ENCODE data around the gene TSPAN16.

DNA sequence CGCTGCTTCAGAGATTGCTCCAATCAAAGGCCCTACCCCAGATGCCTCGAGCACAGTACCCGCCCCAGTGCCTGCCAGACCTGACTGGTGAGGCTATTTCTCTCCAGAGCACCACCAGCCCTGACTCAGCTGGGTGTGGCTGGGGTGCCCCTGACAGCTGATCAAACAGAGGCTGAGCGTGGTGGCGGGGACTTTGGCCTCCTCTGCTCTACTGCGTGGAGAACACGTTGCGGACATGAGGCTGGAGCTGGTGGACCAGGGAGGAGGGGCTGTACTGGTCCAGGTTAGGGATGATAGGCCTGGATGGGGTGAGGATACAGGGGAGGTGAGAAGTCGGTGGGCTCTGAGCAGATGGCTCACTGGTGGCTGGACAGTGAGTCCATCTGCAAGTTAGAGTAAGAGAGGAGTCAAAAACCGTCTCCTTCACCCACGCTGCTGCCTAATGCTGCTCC is 30.1 kb upstream of the TSPAN16 start:
- TF ChIP-seq CTCF (IDR thresholded peaks at IDR 0.05; ENCODE audit: low read length) = no peak
- no peak for TF ChIP-seq EZH2 (optimal IDR thresholded peaks at IDR 0.05; ENCODE audit: low read depth, low read length)
- TF ChIP-seq EZH2phosphoT487 (IDR thresholded peaks at IDR 0.05; ENCODE audit: low read length) = no peak

All from MM.1S (cell line).